PC-9 (cell line): ENCODE measurements around the gene BANP.

Experiments
- EZH2 ChIP-seq: fragments of 200-600 bp; sonication (generic); IDR thresholded peaks from 2 replicates; pipeline ENCODE4 v1.8.0; 2017; ENCODE audit warnings: antibody characterized with exemption, low read depth
- TF ChIP-seq, protein P1 (sequence below): fragments of 200-600 bp; sonication (generic); conservative IDR thresholded peaks from 2 replicates; pipeline ENCODE4 v1.6.1; 2017; ENCODE audit warnings: mixed run types, antibody characterized with exemption, mild to moderate bottlenecking, moderate library complexity

DNA sequence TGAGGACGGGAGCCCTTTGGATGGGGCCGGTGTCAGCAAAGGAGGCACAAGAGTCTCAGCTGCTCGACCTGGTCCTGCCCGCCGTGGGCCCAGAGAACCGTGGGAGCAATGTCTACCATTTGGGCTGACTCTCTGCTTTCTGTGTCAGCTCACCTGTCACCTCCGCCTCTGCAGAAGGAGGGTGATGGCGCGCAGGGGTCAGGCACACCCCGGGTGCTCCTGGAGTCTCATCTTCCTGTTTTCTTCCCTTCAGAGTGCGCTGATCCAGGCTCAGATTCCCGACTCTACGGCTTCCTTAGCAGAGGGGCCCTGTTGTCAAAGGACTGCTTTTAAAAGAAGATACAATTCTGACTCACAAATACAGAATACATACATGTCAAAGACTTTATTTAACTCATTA lies 167.1 kb downstream of the BANP start:
- TF ChIP-seq, protein P1, sequence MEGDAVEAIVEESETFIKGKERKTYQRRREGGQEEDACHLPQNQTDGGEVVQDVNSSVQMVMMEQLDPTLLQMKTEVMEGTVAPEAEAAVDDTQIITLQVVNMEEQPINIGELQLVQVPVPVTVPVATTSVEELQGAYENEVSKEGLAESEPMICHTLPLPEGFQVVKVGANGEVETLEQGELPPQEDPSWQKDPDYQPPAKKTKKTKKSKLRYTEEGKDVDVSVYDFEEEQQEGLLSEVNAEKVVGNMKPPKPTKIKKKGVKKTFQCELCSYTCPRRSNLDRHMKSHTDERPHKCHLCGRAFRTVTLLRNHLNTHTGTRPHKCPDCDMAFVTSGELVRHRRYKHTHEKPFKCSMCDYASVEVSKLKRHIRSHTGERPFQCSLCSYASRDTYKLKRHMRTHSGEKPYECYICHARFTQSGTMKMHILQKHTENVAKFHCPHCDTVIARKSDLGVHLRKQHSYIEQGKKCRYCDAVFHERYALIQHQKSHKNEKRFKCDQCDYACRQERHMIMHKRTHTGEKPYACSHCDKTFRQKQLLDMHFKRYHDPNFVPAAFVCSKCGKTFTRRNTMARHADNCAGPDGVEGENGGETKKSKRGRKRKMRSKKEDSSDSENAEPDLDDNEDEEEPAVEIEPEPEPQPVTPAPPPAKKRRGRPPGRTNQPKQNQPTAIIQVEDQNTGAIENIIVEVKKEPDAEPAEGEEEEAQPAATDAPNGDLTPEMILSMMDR, result no peak
- no peak for TF ChIP-seq EZH2
